22Rv1 (cell line): Measurements from ENCODE around the gene MYLK.

Experiments used
- ZFX ChIP-seq: fragments of 450-650 bp; IDR thresholded peaks from 2 replicates; pipeline ENCODE4 v1.6.1; 2017; ENCODE audit warnings: antibody characterized with exemption, borderline replicate concordance
- TF ChIP-seq, protein P1 (sequence below): fragments of 450-650 bp; IDR thresholded peaks from 2 replicates; pipeline ENCODE4 v1.5.1; 2017; ENCODE audit warnings: mild to moderate bottlenecking

DNA sequence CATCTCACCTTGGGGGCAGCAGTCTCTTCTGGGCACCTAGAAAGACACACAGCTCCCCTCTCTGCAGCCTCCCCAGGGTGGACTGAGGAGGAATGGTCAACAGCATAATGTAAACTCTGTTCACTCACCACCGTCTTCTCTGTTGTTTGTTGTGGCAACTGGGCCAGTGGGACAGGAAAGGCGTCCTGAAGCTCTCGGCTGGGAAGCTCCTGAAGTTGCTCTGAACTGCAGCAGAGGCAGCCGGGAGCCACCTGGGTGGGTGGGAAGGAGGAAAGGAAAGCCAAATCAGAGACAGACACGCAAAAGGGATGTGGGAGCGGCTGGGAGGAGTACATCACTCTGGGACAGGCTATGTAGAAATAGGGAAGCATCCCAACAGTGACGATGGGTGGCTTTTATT, 52.7 kb downstream of the MYLK start:
- TF ChIP-seq, protein P1, sequence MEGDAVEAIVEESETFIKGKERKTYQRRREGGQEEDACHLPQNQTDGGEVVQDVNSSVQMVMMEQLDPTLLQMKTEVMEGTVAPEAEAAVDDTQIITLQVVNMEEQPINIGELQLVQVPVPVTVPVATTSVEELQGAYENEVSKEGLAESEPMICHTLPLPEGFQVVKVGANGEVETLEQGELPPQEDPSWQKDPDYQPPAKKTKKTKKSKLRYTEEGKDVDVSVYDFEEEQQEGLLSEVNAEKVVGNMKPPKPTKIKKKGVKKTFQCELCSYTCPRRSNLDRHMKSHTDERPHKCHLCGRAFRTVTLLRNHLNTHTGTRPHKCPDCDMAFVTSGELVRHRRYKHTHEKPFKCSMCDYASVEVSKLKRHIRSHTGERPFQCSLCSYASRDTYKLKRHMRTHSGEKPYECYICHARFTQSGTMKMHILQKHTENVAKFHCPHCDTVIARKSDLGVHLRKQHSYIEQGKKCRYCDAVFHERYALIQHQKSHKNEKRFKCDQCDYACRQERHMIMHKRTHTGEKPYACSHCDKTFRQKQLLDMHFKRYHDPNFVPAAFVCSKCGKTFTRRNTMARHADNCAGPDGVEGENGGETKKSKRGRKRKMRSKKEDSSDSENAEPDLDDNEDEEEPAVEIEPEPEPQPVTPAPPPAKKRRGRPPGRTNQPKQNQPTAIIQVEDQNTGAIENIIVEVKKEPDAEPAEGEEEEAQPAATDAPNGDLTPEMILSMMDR = no peak
- no peak for TF ChIP-seq ZFX
